ENCODE results near the gene CEACAM19.

Gene CEACAM19

DNA sequence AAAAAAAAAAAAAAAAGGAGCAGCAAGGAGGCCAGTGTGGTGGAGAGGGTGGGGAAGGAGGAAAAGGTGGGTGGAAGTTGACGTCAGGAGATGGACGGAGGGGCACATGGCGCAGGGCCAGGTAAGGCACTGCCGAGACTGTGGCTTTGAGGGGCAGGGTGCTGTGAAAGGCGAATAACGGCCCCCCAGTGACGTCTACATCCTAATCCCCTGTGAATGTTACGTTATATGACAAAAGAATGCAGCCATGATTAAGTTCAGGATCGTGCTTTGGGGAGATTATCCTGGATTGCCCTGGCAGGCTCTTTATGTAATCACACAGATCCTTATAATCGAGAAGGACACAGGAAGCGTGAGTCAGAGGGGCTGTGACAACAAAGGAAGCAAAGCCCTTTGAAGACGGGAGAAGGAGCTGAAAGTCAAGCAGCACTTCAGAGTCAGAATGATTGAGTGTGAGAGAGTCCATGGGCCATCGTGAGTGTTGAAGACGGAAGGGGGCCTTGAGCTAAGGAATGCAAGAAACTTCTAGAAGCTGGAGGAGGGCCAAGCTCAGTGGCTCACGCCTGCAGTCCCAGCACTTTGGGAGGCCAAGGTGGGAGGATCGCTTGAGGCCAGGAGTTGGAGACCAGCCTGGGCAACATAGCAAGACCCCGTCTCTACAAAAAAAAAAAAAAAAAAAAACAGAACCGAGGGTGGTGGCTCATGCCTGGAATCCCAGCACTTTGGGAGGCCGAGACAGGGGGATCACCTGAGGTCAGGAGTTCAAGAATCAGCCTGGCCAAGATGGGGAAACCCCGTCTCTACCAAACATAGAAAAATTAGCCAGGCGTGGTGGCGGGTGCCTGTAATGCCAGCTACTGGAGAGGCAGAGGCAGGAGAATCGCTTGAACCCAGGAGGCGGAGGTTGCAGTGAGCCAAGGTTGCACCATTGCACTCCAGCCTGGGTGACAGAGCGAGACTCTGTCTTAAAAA is 13.9 kb downstream of the CEACAM19 start:
- no peaks in the 10 kb centered on the region for H3K27me3 ChIP-seq (ENCODE audit: low read length)
- H3K9me2 ChIP-seq (replicated peaks; ENCODE audit: insufficient read depth, low read length): no peaks in the 10 kb centered on the region
- H3K36me3 ChIP-seq (ENCODE audit: low read length): no peaks in the 10 kb centered on the region
- H3K9me3 ChIP-seq (ENCODE audit: insufficient read depth, low read length): no peaks in the 10 kb centered on the region
- no peaks in the 10 kb centered on the region for H4K20me1 ChIP-seq (ENCODE audit: low read depth, low read length)
- no peaks in the 10 kb centered on the region for H3K79me2 ChIP-seq (ENCODE audit: insufficient read depth, low read length)
- no peak overlapping the region for H3K9ac ChIP-seq (ENCODE audit: low read length)
- no peak overlapping the region for H3K4me3 ChIP-seq (ENCODE audit: insufficient read depth, low read length, poor library complexity, severe bottlenecking)
- H3K4me2 ChIP-seq (ENCODE audit: low read depth, low read length, poor library complexity, severe bottlenecking): peak overlapping the region; percentile 16
- H3F3A ChIP-seq (ENCODE audit: insufficient read depth): no peaks in the 10 kb centered on the region
- no peak overlapping the region for H2AFZ ChIP-seq (ENCODE audit: low read depth, low read length, severe bottlenecking)
- H3K27ac ChIP-seq (ENCODE audit: low read depth, low read length): no peak overlapping the region
- TF ChIP-seq EZH2phosphoT487 (conservative IDR thresholded peaks at IDR 0.05; ENCODE audit: low read length): no peak
- TF ChIP-seq, protein P1, sequence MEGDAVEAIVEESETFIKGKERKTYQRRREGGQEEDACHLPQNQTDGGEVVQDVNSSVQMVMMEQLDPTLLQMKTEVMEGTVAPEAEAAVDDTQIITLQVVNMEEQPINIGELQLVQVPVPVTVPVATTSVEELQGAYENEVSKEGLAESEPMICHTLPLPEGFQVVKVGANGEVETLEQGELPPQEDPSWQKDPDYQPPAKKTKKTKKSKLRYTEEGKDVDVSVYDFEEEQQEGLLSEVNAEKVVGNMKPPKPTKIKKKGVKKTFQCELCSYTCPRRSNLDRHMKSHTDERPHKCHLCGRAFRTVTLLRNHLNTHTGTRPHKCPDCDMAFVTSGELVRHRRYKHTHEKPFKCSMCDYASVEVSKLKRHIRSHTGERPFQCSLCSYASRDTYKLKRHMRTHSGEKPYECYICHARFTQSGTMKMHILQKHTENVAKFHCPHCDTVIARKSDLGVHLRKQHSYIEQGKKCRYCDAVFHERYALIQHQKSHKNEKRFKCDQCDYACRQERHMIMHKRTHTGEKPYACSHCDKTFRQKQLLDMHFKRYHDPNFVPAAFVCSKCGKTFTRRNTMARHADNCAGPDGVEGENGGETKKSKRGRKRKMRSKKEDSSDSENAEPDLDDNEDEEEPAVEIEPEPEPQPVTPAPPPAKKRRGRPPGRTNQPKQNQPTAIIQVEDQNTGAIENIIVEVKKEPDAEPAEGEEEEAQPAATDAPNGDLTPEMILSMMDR (IDR thresholded peaks at IDR 0.05; ENCODE audit: insufficient read depth, low read length, poor library complexity, severe bottlenecking): no peak

DNA sequence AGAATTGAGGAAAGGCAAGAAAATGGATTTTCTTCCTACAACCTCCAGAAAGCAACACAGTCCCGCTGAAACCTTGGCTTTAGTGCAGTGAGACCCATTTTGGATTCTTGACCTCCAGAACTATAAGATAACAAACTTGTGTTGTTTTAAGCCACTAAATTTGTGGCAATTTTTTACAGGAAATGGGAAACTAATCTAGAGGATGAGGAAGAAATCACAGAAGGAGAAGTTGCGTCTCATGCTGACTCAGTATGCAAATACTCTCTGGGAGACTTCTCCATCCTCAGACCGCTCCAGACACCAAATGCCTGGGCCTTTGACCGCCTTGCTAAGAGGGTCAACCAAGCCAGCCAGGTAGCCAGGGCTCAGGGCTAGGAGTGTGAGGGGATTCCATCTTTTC is 14.6 kb downstream of the CEACAM19 start:
- no peak for TF ChIP-seq EZH2phosphoT487 (conservative IDR thresholded peaks at IDR 0.05; ENCODE audit: low read length)
- TF ChIP-seq, protein P1 (IDR thresholded peaks at IDR 0.05; ENCODE audit: insufficient read depth, low read length, poor library complexity, severe bottlenecking): no peak
- Histone ChIP-seq H2AFZ (ENCODE audit: low read depth, low read length, severe bottlenecking) (no peak overlapping the region), H3K4me3 (ENCODE audit: insufficient read depth, low read length, poor library complexity, severe bottlenecking) (no peak overlapping the region), H3K27ac (ENCODE audit: low read depth, low read length) (no peak overlapping the region), H3K27me3 (ENCODE audit: low read length) (no peaks in the 10 kb centered on the region), H3K9me2 (replicated peaks; ENCODE audit: insufficient read depth, low read length) (no peaks in the 10 kb centered on the region), H3F3A (ENCODE audit: insufficient read depth) (no peaks in the 10 kb centered on the region), H3K9ac (ENCODE audit: low read length) (no peak overlapping the region), H3K79me2 (ENCODE audit: insufficient read depth, low read length) (no peaks in the 10 kb centered on the region), H3K36me3 (ENCODE audit: low read length) (no peaks in the 10 kb centered on the region), H3K9me3 (ENCODE audit: insufficient read depth, low read length) (no peaks in the 10 kb centered on the region), H3K4me2 (ENCODE audit: low read depth, low read length, poor library complexity, severe bottlenecking) (peak overlapping the region; percentile 16), H4K20me1 (ENCODE audit: low read depth, low read length) (no peaks in the 10 kb centered on the region)

DNA sequence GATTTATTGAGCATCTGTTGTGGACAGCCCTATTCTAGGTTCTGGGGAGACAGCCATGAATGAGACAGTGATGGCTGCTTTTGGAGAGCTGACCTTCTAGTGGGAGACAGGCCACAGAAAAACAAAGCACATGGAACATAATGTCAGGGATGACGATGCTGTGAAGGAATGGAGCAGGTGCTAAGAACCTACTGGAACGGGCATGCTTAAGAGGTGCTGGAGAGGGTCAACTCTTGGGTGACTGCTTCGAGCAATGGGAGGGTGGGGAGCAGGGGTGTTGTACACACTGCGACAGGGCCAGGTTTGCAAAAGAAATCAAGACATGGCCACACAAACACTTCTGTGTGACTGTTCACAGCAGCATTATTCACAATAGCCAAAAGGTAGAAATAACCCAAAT is 15.6 kb downstream of the CEACAM19 start:
- no peaks in the 10 kb centered on the region for H3F3A ChIP-seq (ENCODE audit: insufficient read depth)
- H3K9ac ChIP-seq (ENCODE audit: low read length): no peak overlapping the region
- no peaks in the 10 kb centered on the region for H3K9me2 ChIP-seq (replicated peaks; ENCODE audit: insufficient read depth, low read length)
- no peaks in the 10 kb centered on the region for H3K9me3 ChIP-seq (ENCODE audit: insufficient read depth, low read length)
- no peak overlapping the region for H3K4me2 ChIP-seq (ENCODE audit: low read depth, low read length, poor library complexity, severe bottlenecking)
- no peaks in the 10 kb centered on the region for H3K27me3 ChIP-seq (ENCODE audit: low read length)
- no peak overlapping the region for H2AFZ ChIP-seq (ENCODE audit: low read depth, low read length, severe bottlenecking)
- no peaks in the 10 kb centered on the region for H3K79me2 ChIP-seq (ENCODE audit: insufficient read depth, low read length)
- no peaks in the 10 kb centered on the region for H3K36me3 ChIP-seq (ENCODE audit: low read length)
- H3K27ac ChIP-seq (ENCODE audit: low read depth, low read length): no peak overlapping the region
- H3K4me3 ChIP-seq (ENCODE audit: insufficient read depth, low read length, poor library complexity, severe bottlenecking): no peak overlapping the region
- TF ChIP-seq, protein P1 (IDR thresholded peaks at IDR 0.05; ENCODE audit: insufficient read depth, low read length, poor library complexity, severe bottlenecking): no peak
- no peak for TF ChIP-seq EZH2phosphoT487 (conservative IDR thresholded peaks at IDR 0.05; ENCODE audit: low read length)
- H4K20me1 ChIP-seq (ENCODE audit: low read depth, low read length): no peaks in the 10 kb centered on the region
